A549 (cell line): ENCODE measurements around the gene NOD2. TPM values are rescaled to one million over a fixed set of nuclear protein-coding genes. Genes with fewer than 3 reads are reported as not detected.

Source experiments
- ATAC-seq, 2 experiments: fragments of 200-7000 bp in 1 of 2; fragments of >200 bp in 1 of 2; cut with Nextera tagmentation in 1 of 2; cut with Tn5 transposase in 1 of 2; 3 replicates each; pipeline versions ENCODE4 v1.8.0 to v1.9.1; 2018 to 2020; ENCODE audit warnings: mild to moderate bottlenecking in 1 of 2, moderate library complexity in 1 of 2
- CTCF ChIA-PET: fragments of 300-600 bp; sonication (Branson Sonifier 250); formaldehyde crosslinking; extraction: SDS; loops from one replicate; lab custom pipeline; 2021; ENCODE audit warnings: antibody characterized with exemption, inconsistent platforms; lab: Yijun Ruan, JAX
- POLR2A ChIA-PET: fragments of 350-600 bp; formaldehyde crosslinking; extraction: SDS; loops from one replicate; lab custom pipeline; 2021; ENCODE audit warnings: antibody characterized with exemption, inconsistent platforms; lab: Yijun Ruan, JAX
- DNase-seq, 2 experiments: peaks; one replicate each; pipeline versions ENCODE4 v3.0.0 to v3.0.0-alpha.2; 2011 to 2016; ENCODE audit warnings: low read depth in 1 of 2, low spot score in 1 of 2
- FAIRE-seq: peaks from 2 replicates; lab custom pipeline; 2011; peaks lifted over from hg19 to GRCh38; lab: Jason Lieb, UNC
- H3K27ac ChIP-seq, 2 experiments: fragments of >200 bp; sonication (Bioruptor Twin); formaldehyde crosslinking; 3 replicates each; pipeline ENCODE4 v1.5.1; 2016 to 2017
- H3K4me1 ChIP-seq: fragments of >200 bp; sonication (Bioruptor Twin); formaldehyde crosslinking; 3 replicates; pipeline ENCODE4 v1.6.1; 2016
- H3K4me2 ChIP-seq: fragments of >200 bp; sonication (Bioruptor Twin); formaldehyde crosslinking; 3 replicates; pipeline ENCODE4 v1.6.1; 2016
- H3K4me3 ChIP-seq: fragments of >200 bp; sonication (Bioruptor Twin); formaldehyde crosslinking; 3 replicates; pipeline ENCODE4 v1.5.1; 2016
- H3K9me3 ChIP-seq: fragments of >200 bp; sonication (Bioruptor Twin); formaldehyde crosslinking; 3 replicates; pipeline ENCODE4 v1.6.1; 2016
- CBX2 ChIP-seq: fragments of 200-600 bp; sonication (generic); IDR thresholded peaks from 2 replicates; pipeline ENCODE4 v1.6.1; 2016; ENCODE audit warnings: low read depth, mild to moderate bottlenecking, borderline replicate concordance
- CEBPB ChIP-seq, 2 experiments: fragments of >200 bp in 1 of 2; sonication (Bioruptor Twin) in 1 of 2; formaldehyde crosslinking in 1 of 2; IDR thresholded peaks; 2 replicates each; pipeline ENCODE4 v1.6.1; 2012 to 2016
- CHD4 ChIP-seq: fragments of 200-600 bp; sonication (generic); IDR thresholded peaks from 2 replicates; pipeline ENCODE4 v1.6.1; 2016; ENCODE audit warnings: antibody characterized with exemption, mild to moderate bottlenecking, borderline replicate concordance
- EHF ChIP-seq: fragments of 250-450 bp; sonication (Bioruptor Pico); IDR thresholded peaks from 2 replicates; pipeline ENCODE4 v1.5.0; 2020; ENCODE audit warnings: mild to moderate bottlenecking
- EP300 ChIP-seq, 2 experiments: fragments of >200 bp; sonication (Bioruptor Twin); formaldehyde crosslinking; IDR thresholded peaks; 2 replicates in 1 of 2; 3 replicates in 1 of 2; pipeline ENCODE4 v1.6.1; 2016 to 2017
- FOSL2 ChIP-seq, 2 experiments: fragments of 450-650 bp in 1 of 2; fragments of >200 bp in 1 of 2; sonication (Bioruptor Twin) in 1 of 2; formaldehyde crosslinking; IDR thresholded peaks; 2 replicates each; pipeline versions ENCODE4 v1.5.0 to v1.6.1; 2016 to 2020; ENCODE audit warnings: mild to moderate bottlenecking in 1 of 2, moderate library complexity in 1 of 2
- FOXS1 ChIP-seq: fragments of 250-450 bp; sonication (Bioruptor Pico); IDR thresholded peaks from 2 replicates; pipeline ENCODE4 v1.5.0; 2020; ENCODE audit warnings: mild to moderate bottlenecking, moderate library complexity
- HDAC2 ChIP-seq: fragments of 200-600 bp; sonication (generic); IDR thresholded peaks from 2 replicates; pipeline ENCODE4 v1.6.1; 2016
- JUNB ChIP-seq: fragments of >200 bp; sonication (Bioruptor Twin); formaldehyde crosslinking; IDR thresholded peaks from 2 replicates; pipeline ENCODE4 v1.6.1; 2016
- MAFK ChIP-seq: fragments of 450-650 bp; IDR thresholded peaks from 2 replicates; pipeline ENCODE4 v1.6.1; 2014; ENCODE audit not compliant: partially characterized antibody
- MAX ChIP-seq: IDR thresholded peaks from 2 replicates; pipeline ENCODE4 v1.6.1; 2012
- MYC ChIP-seq: IDR thresholded peaks from 2 replicates; pipeline ENCODE4 v1.6.1; 2012; ENCODE audit warnings: mild to moderate bottlenecking, inconsistent platforms, low read length, improper control_type of control experiment, borderline replicate concordance
- PBX3 ChIP-seq: IDR thresholded peaks from 2 replicates; pipeline ENCODE4 v1.6.1; 2012
- PHF8 ChIP-seq: fragments of 200-600 bp; sonication (generic); IDR thresholded peaks from 2 replicates; pipeline ENCODE4 v1.6.1; 2016; ENCODE audit warnings: low read depth, mild to moderate bottlenecking, antibody characterized with exemption, moderate library complexity, borderline replicate concordance
- POLR2AphosphoS2 ChIP-seq: conservative IDR thresholded peaks from 2 replicates; pipeline ENCODE4 v1.6.1; 2012; ENCODE audit warnings: low read length, improper control_type of control experiment, inconsistent platforms
- RAD21 ChIP-seq, 2 experiments: fragments of >200 bp in 1 of 2; sonication (Bioruptor Twin) in 1 of 2; formaldehyde crosslinking in 1 of 2; IDR thresholded peaks in 1 of 2; conservative IDR thresholded peaks in 1 of 2; 2 replicates in 1 of 2; 3 replicates in 1 of 2; pipeline ENCODE4 v1.6.1; 2012 to 2018; ENCODE audit warnings: inconsistent platforms in 1 of 2
- RFX5 ChIP-seq: fragments of 450-650 bp; IDR thresholded peaks from 2 replicates; pipeline ENCODE4 v1.7.1; 2014; ENCODE audit warnings: antibody characterized with exemption, mild to moderate bottlenecking, moderate library complexity
- RNF2 ChIP-seq: fragments of 200-600 bp; sonication (generic); IDR thresholded peaks from 2 replicates; pipeline ENCODE4 v1.6.1; 2016; ENCODE audit warnings: low read depth, mild to moderate bottlenecking, antibody characterized with exemption, moderate library complexity, borderline replicate concordance
- TFCP2L1 ChIP-seq: fragments of 250-450 bp; sonication (Bioruptor Pico); IDR thresholded peaks from 2 replicates; pipeline ENCODE4 v1.5.0; 2021; ENCODE audit warnings: mild to moderate bottlenecking
- TP53 ChIP-seq: fragments of 250-450 bp; sonication (Bioruptor Pico); IDR thresholded peaks from 2 replicates; pipeline ENCODE4 v1.5.0; 2021; ENCODE audit warnings: mild to moderate bottlenecking, moderate library complexity
- ZC3H11A ChIP-seq: fragments of 450-650 bp; IDR thresholded peaks from 2 replicates; pipeline ENCODE4 v1.6.1; 2014; ENCODE audit warnings: antibody characterized with exemption, mild to moderate bottlenecking
- ZFP36 ChIP-seq: fragments of 450-650 bp; IDR thresholded peaks from 2 replicates; pipeline ENCODE4 v1.6.1; 2014; ENCODE audit warnings: borderline replicate concordance; ENCODE audit not compliant: partially characterized antibody
- ZSCAN20 ChIP-seq: fragments of 250-450 bp; sonication (Bioruptor Pico); IDR thresholded peaks from 2 replicates; pipeline ENCODE4 v1.8.0; 2022; ENCODE audit warnings: mild to moderate bottlenecking, moderate library complexity
- WGBS: methylation state at CpG from one replicate; pipeline ENCODE4 v1.1.6; 2017; ENCODE audit errors: missing lambda C conversion rate; 5-methylcytosine and 5-hydroxymethylcytosine counted together
- polyA plus RNA-seq, 4 experiments: library from polyadenylated mRNA; depleted of rRNA in 3 of 4; stranded (reverse); fragments of >200 nt; fragmentation: RNase III in 1 of 4; extraction: RNeasy Plus Mini Kit Qiagen cat#74134 plus additional on column Dnase treatment in 1 of 4; gene quantifications; 2 replicates in 3 of 4; 3 replicates in 1 of 4; pipeline ENCODE4 v1.2.3, GENCODE V29; 2011 to 2017

NOD2 gene
- polyA plus RNA-seq, 2 of the 4 experiments (the other 2 are of a cell fraction): not detected

GRCh38 chr16:50709061-50709684 lies 15.8 kb downstream of the NOD2 start:
- POLR2A ChIA-PET: no interaction called here
- TF ChIP-seq RNF2 (no peak), ZC3H11A (no peak), HDAC2 (no peak), CEBPB (IDR thresholded peaks at IDR 0.05) (no peak), RFX5 (no peak), RAD21 (conservative IDR thresholded peaks at IDR 0.05 in 1 of 2, IDR thresholded peaks at IDR 0.05 in 1 of 2) (no peak), MYC (no peak), CHD4 (no peak)
- Histone ChIP-seq H3K27ac (no peak overlapping the region), H3K4me1 (no peaks in the 10 kb centered on the region), H3K9me3 (peaks cover 15% of the 10 kb centered on the region), H3K4me3 (no peak overlapping the region), H3K4me2 (no peak overlapping the region)
- ATAC-seq (no peak; a peak in 1 of 6 replicates), DNase-seq (no peak), FAIRE-seq (no peak)
- CTCF ChIA-PET: no interaction called here
- WGBS: 28% methylated on average over 8 of the region's 8 CpGs

- 41% methylated on average over 5 of the region's 5 CpGs for WGBS
- CTCF ChIA-PET: interaction anchor here (0.6 kb wide), 1 partner anchor 35 kb away, joined by 3 read pairs; no protein-coding TSS in a partner anchor
- ATAC-seq (no peak), DNase-seq (no peak), FAIRE-seq (no peak)
- TF ChIP-seq PHF8 (no peak), MAX (no peak), EP300 (IDR thresholded peaks at IDR 0.05) (no peak), MAFK (no peak), EHF (CRISPR knock-in tag) (no peak), CBX2 (no peak), TFCP2L1 (CRISPR knock-in tag) (no peak), FOXS1 (no peak), ZSCAN20 (CRISPR knock-in tag) (no peak), CHD4 (no peak), RAD21 (conservative IDR thresholded peaks at IDR 0.05 in 1 of 2, IDR thresholded peaks at IDR 0.05 in 1 of 2) (no peak), FOSL2 (IDR thresholded peaks at IDR 0.05) (no peak), FOSL2 (CRISPR knock-in tag; IDR thresholded peaks at IDR 0.05) (no peak), TP53 (CRISPR knock-in tag) (no peak)
- Histone ChIP-seq H3K4me3 (no peak overlapping the region), H3K27ac (no peak overlapping the region), H3K9me3 (peaks cover 7% of the 10 kb centered on the region; the same call in 2 of the 3 replicates), H3K4me1 (no peaks in the 10 kb centered on the region), H3K4me2 (no peak overlapping the region)
- POLR2A ChIA-PET: no interaction called here
Observed at GRCh38 chr16:50709980-50710379, 16.6 kb downstream of the NOD2 start.

GRCh38 chr16:50711040-50711439 lies 17.6 kb downstream of the NOD2 start:
- no peak for TF ChIP-seq ZFP36
- no peak for TF ChIP-seq EP300 (IDR thresholded peaks at IDR 0.05)
- TF ChIP-seq MAX: no peak
- TF ChIP-seq POLR2AphosphoS2: no peak
- no peak for TF ChIP-seq PBX3
- TF ChIP-seq RNF2: no peak
- no peak for TF ChIP-seq JUNB
- TF ChIP-seq, all 56 proteins: peak for 0
- H3K4me3 ChIP-seq: no peak overlapping the region
- H3K4me1 ChIP-seq: no peaks in the 10 kb centered on the region
- POLR2A ChIA-PET: no interaction called here
- H3K27ac ChIP-seq: no peak overlapping the region
- 53% methylated on average over 18 of the region's 21 CpGs for WGBS
- CTCF ChIA-PET: no interaction called here
- H3K9me3 ChIP-seq: no peaks in the 10 kb centered on the region; the same call in 2 of the 3 replicates
- DNase-seq (no peak), ATAC-seq (no peak), FAIRE-seq (no peak)
- no peak overlapping the region for H3K4me2 ChIP-seq
